Measurements from ENCODE around the gene SDK2. TPM values are rescaled to one million over a fixed set of nuclear protein-coding genes. Genes with fewer than 3 reads are reported as not detected.

Gene SDK2
- polyA plus RNA-seq, 1 of the 3 experiments (the other 2 are of a cell fraction) = 0.02 TPM

GRCh38 chr17:73624496-73624988 lies 19.7 kb downstream of the SDK2 start:
- Histone ChIP-seq H3K4me1 (ENCODE audit: control insufficient read depth in 1 of 2, insufficient read depth in 2 of 2, low read depth in 1 of 2, low read length in 1 of 2) (peaks cover 0 to 2% of the 10 kb centered on the region in 2 experiments; a peak in 1 of 4 replicates), H3K9me3 (no peaks in the 10 kb centered on the region), H2AFZ (ENCODE audit: low read depth) (no peak overlapping the region), H3K9ac (no peak overlapping the region), H3K27me3 (ENCODE audit: insufficient read depth) (no peaks in the 10 kb centered on the region), H3K27ac (ENCODE audit: low read depth in 2 of 2, low read length in 1 of 2) (no peak overlapping the region), H3K36me3 (replicated peaks in 1 of 2; ENCODE audit: control insufficient read depth in 1 of 2, insufficient read depth in 2 of 2, low read length in 1 of 2) (no peaks in the 10 kb centered on the region), H3K79me2 (ENCODE audit: insufficient read depth) (no peaks in the 10 kb centered on the region), H3K4me3 (ENCODE audit: low read depth in 2 of 2, low read length in 1 of 2) (no peak overlapping the region), H3K4me2 (no peak overlapping the region), H4K20me1 (ENCODE audit: insufficient read depth) (no peaks in the 10 kb centered on the region), H3F3A (replicated peaks; ENCODE audit: insufficient read depth) (no peaks in the 10 kb centered on the region), H3K9me2 (no peaks in the 10 kb centered on the region)
- ChIA-PET CTCF (no interaction called here), POLR2A (no interaction called here)
- WGBS (ENCODE audit: low lambda C conversion rate) = 67% methylated on average over 7 of the region's 7 CpGs
- TF ChIP-seq FOXJ3 (CRISPR knock-in tag; IDR thresholded peaks at IDR 0.05) (no peak), TCF12 (IDR thresholded peaks at IDR 0.05) (no peak), TAF1 (IDR thresholded peaks at IDR 0.05; ENCODE audit: borderline replicate concordance, low read depth, low read length) (no peak), EP300 (IDR thresholded peaks at IDR 0.05; ENCODE audit: borderline replicate concordance in 1 of 2, low read depth in 1 of 2, low read length in 1 of 2) (no peak), MXI1 (IDR thresholded peaks at IDR 0.05; ENCODE audit: low read depth, low read length) (no peak), IRF3 (IDR thresholded peaks at IDR 0.05; ENCODE audit: low read depth, low read length) (no peak), MEF2A (IDR thresholded peaks at IDR 0.05; ENCODE audit: borderline replicate concordance, low read depth) (no peak), ELF1 (IDR thresholded peaks at IDR 0.05) (no peak), ZBTB33 (IDR thresholded peaks at IDR 0.05; ENCODE audit: borderline replicate concordance, low read depth) (no peak), CHD2 (IDR thresholded peaks at IDR 0.05; ENCODE audit: low read length, partially characterized antibody) (no peak)
- no peak for DNase-seq

- TF ChIP-seq TAF1 (IDR thresholded peaks at IDR 0.05; ENCODE audit: borderline replicate concordance, low read depth, low read length) = no peak
- no peak for TF ChIP-seq NFIC (IDR thresholded peaks at IDR 0.05; ENCODE audit: borderline replicate concordance)
- no peak overlapping the region for H3K9ac ChIP-seq
- H3K4me2 ChIP-seq = no peak overlapping the region
- H3K9me3 ChIP-seq = no peaks in the 10 kb centered on the region
- H3K27me3 ChIP-seq (ENCODE audit: insufficient read depth) = no peaks in the 10 kb centered on the region
- ChIA-PET CTCF (interaction anchor here (0.6 to 3.4 kb wide), 5 partner anchors 9 to 38 kb away, joined by 3 to 10 read pairs (median 3); no protein-coding TSS in a partner anchor), POLR2A (no interaction called here)
- H2AFZ ChIP-seq (ENCODE audit: low read depth) = no peak overlapping the region
- 41% methylated on average over 3 of the region's 3 CpGs for WGBS (ENCODE audit: low lambda C conversion rate)
- no peaks in the 10 kb centered on the region for H3K36me3 ChIP-seq (replicated peaks in 1 of 2; ENCODE audit: control insufficient read depth in 1 of 2, insufficient read depth in 2 of 2, low read length in 1 of 2)
- no peaks in the 10 kb centered on the region for H3K9me2 ChIP-seq
- H3K4me1 ChIP-seq (ENCODE audit: control insufficient read depth in 1 of 2, insufficient read depth in 2 of 2, low read depth in 1 of 2, low read length in 1 of 2) = peaks cover 0 to 2% of the 10 kb centered on the region in 2 experiments; a peak in 1 of 4 replicates
- no peaks in the 10 kb centered on the region for H3K79me2 ChIP-seq (ENCODE audit: insufficient read depth)
- no peaks in the 10 kb centered on the region for H4K20me1 ChIP-seq (ENCODE audit: insufficient read depth)
- no peak for DNase-seq
- H3F3A ChIP-seq (replicated peaks; ENCODE audit: insufficient read depth) = no peaks in the 10 kb centered on the region
- H3K27ac ChIP-seq (ENCODE audit: low read depth in 2 of 2, low read length in 1 of 2) = no peak overlapping the region
- H3K4me3 ChIP-seq (ENCODE audit: low read depth in 2 of 2, low read length in 1 of 2) = no peak overlapping the region
These were observed 20.4 kb downstream of the SDK2 start for GRCh38 chr17:73623818-73624217.
